ENCODE results near the gene MAN1A1.

- TF ChIP-seq CTCF (conservative IDR thresholded peaks at IDR 0.05; ENCODE audit: low read depth, low read length) = no peak
- TF ChIP-seq RFX5 (IDR thresholded peaks at IDR 0.05; ENCODE audit: low read depth, low read length) = no peak
- no peak for TF ChIP-seq POLR2A (IDR thresholded peaks at IDR 0.05; ENCODE audit: low read depth, low read length)
- TF ChIP-seq CEBPB (IDR thresholded peaks at IDR 0.05; ENCODE audit: low read depth, low read length) = no peak
- TF ChIP-seq SMC3 (IDR thresholded peaks at IDR 0.05; ENCODE audit: low read depth, low read length) = no peak
- no peak for TF ChIP-seq MXI1 (IDR thresholded peaks at IDR 0.05; ENCODE audit: borderline replicate concordance, low read depth, low read length)
- TF ChIP-seq MAZ (IDR thresholded peaks at IDR 0.05; ENCODE audit: borderline replicate concordance, low read depth, low read length) = no peak
- no peak for TF ChIP-seq ELK1 (IDR thresholded peaks at IDR 0.05; ENCODE audit: borderline replicate concordance, low read depth, low read length)
Measured at GRCh38 chr6:119348096-119348747, 1.3 kb downstream of the MAN1A1 start.
